ENCODE measurements around the gene FZR1.
"Not testable (repeated sequence)": the region's sequence is repeated elsewhere in the genome, so short reads cannot be mapped to it uniquely, and the experiment has no call there.

Gene FZR1

GRCh38 chr19:3550947-3551791 lies 45.1 kb downstream of the FZR1 start:
- no peak for DNase-seq

DNA sequence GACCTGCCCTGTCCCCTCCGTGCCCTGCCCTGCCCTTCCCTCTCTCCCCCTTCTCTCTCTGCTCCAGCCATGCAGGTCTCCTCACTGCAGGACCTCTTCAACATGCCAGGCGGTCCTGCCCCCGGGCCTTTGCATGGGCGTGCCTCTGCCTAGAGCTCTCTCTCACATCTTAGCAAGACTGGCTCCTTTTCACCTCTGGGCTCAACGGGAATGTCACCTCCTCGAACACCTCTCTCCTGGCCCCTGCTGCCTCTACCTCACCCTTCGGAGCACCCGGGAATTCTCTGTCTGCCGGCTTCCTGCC lies 45.6 kb downstream of the FZR1 start:
- no peak for DNase-seq

DNA sequence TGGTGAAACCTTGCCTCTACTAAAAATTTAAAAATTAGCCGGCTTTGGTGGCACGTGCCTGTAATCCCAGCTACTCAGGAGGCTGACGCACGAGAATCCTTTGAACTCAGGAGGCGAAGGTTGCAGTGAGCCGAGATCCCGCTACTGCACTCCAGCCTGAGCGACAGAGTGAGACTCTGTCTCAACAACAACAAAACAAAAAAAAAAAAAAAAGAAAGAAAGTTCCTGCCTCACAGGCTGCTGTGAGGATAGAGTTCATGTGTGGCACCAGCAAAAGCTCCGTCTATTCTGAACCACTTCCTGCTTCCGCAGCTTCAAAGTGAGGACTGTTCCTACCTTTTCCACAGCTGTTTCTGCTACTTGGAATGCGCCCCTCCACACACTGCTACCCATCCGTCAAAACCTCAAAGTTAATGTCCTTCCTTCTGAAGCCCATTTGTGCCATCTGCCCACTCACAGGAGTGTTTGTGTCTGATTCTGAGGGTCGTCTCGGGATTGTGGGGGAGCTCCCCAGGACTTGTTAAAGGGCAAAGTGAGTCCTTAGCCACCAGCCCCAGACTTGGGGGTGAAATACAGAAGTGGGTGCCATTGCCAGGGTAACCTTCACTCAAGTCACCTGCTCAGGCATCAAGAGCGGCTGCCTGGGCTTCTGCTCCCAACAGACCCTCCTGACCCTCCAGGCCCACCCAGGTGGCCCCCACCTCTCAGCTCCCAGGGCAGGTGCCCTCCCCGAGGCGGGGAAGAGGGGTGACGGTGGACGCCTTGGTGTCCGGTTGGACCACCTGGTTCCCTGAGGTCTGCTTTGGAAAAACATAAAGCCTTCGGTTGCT lies 48.4 kb downstream of the FZR1 start:
- no peak for DNase-seq

DNA sequence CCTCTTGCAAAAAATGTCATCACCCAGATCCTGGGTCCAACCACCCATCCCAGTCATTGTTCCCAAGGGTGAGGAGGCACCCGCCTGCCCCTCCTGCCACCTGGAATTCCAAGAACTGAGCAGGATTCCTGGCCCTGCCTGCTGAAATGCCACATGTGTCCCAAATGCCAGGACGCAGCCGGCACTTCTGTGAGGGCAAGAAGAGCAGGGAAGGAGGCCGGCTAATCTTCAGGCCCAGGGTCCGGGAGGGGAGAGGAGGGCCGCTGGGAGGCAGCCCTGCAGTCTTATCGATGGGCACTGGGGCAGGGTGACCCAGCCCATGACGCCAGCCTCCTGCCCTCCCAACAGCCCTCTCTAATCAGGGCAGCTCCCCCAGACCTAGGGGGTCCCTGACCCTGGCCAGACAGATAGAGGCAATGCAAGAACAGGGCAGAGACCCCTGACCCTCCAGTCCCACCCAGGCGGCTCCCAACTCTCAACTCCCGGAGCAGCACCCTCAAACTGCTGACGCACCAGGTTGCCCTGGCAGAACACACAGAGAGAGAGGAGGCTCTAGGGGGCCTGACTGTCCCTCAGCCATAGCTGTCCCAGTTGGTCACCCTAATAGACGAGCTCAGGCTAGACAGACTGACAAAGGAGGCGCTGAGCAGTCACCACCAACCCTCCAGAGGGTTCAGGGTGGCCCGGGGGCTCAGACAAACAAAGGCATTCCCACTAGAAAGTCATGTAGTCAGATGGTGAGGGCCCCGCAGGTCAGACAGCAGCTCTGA lies 49.7 kb downstream of the FZR1 start:
- DNase-seq, result no peak

GRCh38 chr19:3556423-3556977 lies 50.4 kb downstream of the FZR1 start:
- DNase-seq, result no peak

DNA sequence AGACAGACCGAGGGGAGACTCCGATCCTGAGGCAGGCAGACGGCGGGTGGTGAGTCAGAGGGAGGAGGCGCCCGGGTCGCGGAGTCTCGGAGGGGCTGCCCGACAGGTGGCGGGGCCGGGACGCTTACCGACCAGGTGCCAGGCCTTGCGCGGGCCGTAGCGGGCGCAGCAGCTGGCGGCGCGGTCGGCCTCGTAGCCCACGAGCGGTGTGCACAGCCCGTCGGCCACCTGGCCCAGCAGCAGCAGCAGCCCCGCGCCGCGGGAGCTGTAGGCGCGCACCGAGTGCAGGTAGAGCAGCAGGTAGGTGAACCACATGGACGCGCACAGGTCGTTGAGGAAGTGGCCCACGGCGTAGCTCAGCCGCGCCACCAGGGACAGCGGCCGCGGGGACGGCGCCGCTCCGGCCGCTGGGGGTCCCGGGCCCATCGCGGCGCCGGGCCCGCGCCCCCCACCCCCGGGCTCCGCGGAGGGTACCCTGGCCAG lies 50.9 kb downstream of the FZR1 start:
- DNase-seq, result no peak

DNA sequence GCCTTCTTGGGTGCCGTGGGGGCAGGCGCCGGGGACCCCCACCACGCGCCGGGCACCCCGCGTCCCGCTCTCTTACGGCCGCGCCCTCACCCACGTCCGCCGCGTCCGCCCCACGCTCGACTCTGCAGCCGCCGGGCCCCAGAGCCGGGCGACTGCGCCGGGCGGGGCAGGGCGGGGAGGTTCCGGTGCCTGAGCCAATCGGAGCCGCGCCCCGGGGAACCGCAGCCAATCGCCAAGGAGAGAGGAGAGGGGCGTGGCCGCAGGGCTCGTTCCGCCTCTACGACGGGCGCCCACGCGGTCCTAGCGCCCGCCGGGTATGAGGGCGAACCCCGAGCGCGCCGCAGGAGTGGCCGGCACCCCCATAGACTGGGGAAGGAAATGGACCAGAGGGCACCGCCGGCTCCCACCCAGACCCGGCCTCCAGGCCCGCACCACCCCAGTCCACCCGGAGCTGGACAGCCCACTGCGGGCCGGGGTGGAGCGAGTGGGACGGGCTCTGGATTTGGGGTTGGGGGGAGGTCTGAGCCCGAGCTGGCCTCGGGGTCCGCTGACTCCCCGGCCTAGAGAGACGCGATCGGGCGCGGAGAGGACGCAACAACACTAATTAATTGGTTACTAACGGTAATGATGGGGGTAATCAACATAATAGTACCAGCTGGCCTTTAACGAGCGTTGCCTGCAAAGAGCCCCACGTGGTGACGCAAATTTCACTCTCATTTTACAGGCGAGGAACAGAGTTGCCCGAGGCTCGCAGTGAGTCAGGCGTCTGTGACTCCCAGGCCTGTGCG lies 51.5 kb downstream of the FZR1 start, which contains the start of gene MFSD12:
Gene MFSD12, minus strand, starts transcription at position 126 of the 788 bp plus-strand sequence. CDS start 183 bp downstream, outside the sequence.
- DNase-seq, result peak; percentile 66

GRCh38 chr19:3563709-3564524 lies 57.8 kb downstream of the FZR1 start:
- DNase-seq, result no peak

DNA sequence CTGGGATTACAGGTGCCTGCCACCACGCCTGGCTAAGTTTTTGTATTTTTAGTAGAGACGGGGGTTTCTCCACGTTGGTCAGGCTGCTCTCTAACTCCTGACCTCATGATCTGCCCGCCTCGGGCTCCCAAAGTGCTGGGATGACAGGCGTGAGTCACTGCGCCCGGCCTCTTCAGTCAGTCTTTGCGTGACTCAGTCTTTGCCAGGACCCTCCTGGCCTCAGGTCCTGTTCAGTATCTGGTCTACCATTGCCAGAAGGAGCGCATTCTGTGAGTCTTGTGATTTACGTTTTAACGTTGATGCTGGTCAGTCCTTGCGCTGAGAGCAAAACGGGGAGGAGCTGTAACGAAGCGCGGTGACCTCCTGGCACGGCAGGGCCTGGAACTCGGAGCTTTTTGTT lies 59.0 kb downstream of the FZR1 start:
- no peak for DNase-seq

DNA sequence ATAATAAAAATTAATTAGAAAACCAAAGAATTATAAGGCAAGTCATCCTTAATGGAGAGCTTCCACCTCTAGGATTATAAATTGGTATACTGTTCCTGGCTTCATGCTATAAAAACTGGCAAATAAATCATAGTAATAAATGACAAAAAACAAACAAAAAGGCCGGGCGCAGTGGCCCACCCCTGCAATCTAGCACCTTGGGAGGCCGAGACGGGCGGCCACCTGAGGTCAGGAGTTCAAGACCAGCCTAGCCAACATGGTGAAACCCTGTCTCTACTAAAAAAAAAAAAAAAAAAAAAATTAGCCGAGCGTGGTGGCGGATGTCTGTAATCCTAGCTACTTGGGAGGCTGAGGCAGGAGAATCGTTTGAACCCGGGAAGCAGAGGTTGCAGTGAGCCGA lies 63.9 kb downstream of the FZR1 start:
- not testable (repeated sequence) for DNase-seq

DNA sequence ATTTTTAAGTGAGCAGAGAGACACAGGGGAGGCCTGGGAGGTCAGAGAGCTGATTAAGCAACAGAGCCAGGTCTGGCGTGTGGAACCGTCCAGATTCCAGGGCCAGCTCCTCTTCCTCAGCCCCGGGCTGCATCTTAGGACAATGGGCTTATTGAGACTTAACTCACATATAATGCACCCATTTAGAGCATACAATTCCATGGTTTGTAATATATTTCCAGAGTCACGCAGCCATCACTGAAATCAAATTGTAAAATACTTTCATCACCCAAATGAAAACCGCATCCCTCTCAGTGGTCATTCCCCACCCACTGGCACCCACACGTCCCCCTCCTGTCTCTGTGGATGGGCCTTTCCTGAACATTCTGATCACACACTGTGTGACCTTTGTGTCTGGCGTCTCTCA lies 64.5 kb downstream of the FZR1 start:
- no peak for DNase-seq

GRCh38 chr19:3572132-3572854 lies 66.2 kb downstream of the FZR1 start:
- peak; percentile 93 for DNase-seq

DNA sequence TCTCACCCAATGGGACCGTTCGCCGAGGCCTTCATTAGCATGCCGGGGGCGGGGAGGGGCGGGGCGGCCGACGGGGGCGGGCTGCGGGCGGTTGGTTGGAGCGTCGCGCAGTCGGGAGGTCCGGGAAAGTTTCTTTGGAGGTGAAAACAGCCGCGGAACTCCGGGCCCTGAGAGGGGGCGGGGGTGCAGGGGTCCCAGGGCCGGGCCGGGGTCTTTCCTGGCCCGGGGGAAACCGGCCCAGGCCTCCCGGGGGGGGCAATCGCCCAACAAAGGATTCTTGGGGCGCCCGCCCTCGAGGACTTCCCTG lies 66.7 kb downstream of the FZR1 start, which contains the start of gene HMG20B:
Gene HMG20B, plus strand, starts transcription at position 90 of the 307 bp plus-strand sequence. CDS start 366 bp downstream, outside the sequence.
- DNase-seq, result no peak

GRCh38 chr19:3573162-3573857 lies 67.2 kb downstream of the FZR1 start:
- DNase-seq, result no peak

DNA sequence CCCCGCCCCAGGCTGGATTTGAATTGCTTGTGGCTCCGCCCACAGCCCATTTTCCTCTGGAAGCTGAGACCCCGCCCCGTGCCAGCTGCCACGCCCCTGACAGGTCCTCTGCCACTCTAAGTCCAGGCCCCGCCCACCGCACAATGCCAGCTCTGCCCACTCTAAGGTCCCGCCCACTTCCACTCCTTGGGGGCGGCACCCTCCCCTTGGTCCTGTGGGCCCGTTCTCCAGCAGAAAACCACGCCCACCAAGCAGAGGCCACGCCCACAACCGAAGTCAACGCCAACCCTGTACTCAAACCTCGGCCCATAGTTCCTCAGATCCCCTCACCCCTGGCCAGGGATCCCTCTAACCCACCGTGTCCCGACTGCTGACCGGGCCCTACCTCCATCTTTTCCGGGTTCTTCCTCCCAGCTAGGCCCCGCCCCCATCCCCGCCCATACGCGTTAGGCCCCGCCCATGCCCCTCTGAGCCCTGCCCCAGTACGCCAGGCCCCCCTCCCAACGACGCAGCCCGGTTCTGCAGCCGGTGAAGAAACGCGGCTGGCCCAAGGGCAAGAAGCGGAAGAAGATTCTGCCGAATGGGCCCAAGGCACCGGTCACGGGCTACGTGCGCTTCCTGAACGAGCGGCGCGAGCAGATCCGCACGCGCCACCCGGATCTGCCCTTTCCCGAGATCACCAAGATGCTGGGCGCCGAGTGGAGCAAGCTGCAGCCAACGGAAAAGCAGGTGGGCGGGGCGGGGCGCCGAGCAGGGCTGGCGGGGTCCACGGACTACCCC lies 67.9 kb downstream of the FZR1 start:
- peak; percentile 90 for DNase-seq

DNA sequence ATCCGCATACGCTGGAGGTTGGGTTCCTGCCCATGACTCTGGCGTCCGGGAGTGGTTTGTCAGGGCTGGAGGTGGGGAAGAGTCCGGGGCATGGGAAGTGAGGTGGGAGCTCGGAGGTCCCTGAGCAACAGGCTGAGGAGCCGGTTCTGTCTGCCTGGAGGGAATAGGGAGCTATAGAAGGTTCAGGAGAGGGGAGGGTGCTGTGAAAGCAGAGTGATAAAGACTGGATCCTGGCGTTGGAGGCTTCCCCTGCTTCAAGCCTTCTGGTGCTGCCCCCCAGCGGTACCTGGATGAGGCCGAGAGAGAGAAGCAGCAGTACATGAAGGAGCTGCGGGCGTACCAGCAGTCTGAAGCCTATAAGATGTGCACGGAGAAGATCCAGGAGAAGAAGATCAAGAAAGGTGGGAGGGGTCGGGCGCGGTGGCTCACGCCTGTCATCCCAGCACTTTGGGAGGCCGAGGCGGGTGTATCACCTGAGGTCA lies 69.2 kb downstream of the FZR1 start:
- no peak for DNase-seq

GRCh38 chr19:3575949-3576673 lies 70.0 kb downstream of the FZR1 start:
- DNase-seq, result no peak

Data from NCI-H2029 treated with DMSO at 0.1 percent for 48 hours (cell line).